ENCODE data around the gene PDLIM5. TPM values are rescaled to one million over a fixed set of nuclear protein-coding genes. Genes with fewer than 3 reads are reported as not detected.

The PDLIM5 gene
- total and polyA plus RNA-seq, 2 of the 8 experiments (the other 6 are each of a cell fraction or from before 2014, with no cell fraction given) = 37.3 to 62.1 TPM

DNA sequence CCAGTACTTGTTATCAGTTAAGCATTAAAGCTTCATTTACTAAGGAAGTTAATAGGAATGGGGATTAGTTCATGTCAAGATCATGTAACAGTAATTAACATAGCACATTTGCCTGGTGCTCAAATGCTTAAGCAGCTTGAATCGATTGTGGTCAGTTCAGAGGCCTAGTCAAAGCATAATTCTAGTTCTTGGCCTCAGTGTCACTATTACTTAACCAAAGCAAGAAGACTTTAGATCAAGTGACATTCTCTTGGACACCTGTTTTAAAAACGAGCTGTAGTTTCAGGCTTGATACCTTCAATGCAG is 190.8 kb downstream of the PDLIM5 start (continued):
- no peak for TF ChIP-seq YY1 (IDR thresholded peaks at IDR 0.05; ENCODE audit: low read depth, low read length)
- no peak for TF ChIP-seq POU5F1 (IDR thresholded peaks at IDR 0.05; ENCODE audit: low read depth, low read length)
- TF ChIP-seq ASH2L (IDR thresholded peaks at IDR 0.05; ENCODE audit: low read length) = no peak
- TF ChIP-seq JUN (IDR thresholded peaks at IDR 0.05; ENCODE audit: low read depth, low read length) = no peak
- no peak for TF ChIP-seq EP300 (IDR thresholded peaks at IDR 0.05; ENCODE audit: borderline replicate concordance in 1 of 2, low read depth in 2 of 2, low read length in 2 of 2)
- no peak for TF ChIP-seq EGR1 (IDR thresholded peaks at IDR 0.05; ENCODE audit: borderline replicate concordance, low read depth, low read length)
- no peak for TF ChIP-seq BRCA1 (IDR thresholded peaks at IDR 0.05; ENCODE audit: low read depth, low read length)
- no peak for TF ChIP-seq MAFK (IDR thresholded peaks at IDR 0.05; ENCODE audit: low read depth, low read length)
- no peak for TF ChIP-seq SUZ12 (IDR thresholded peaks at IDR 0.05; ENCODE audit: low read length)
- TF ChIP-seq SIRT6 (IDR thresholded peaks at IDR 0.05; ENCODE audit: low read length) = no peak

Data from H1 (cell line).